Natural killer cell (primary cell): ENCODE measurements around the gene DENND1A. TPM values are rescaled to one million over a fixed set of nuclear protein-coding genes. Genes with fewer than 3 reads are reported as not detected.

Experiments
- ATAC-seq, 3 donors: fragments of 150-1000 bp in 2 of 3; fragments of 200-7000 bp in 1 of 3; cut with Tn5 transposase; 1 replicate in 1 of 3; 2 replicates in 2 of 3; pipeline ENCODE4 v1.10.0; 2021; ENCODE audit warnings: mild to moderate bottlenecking in 2 of 3, moderate library complexity in 2 of 3
- DNase-seq, 2 donors: peaks; one replicate each; pipeline versions ENCODE4 v3.0.0 to v3.0.0-alpha.2; 2013 to 2021; ENCODE audit warnings: mixed read lengths in 1 of 2
- H3K27ac ChIP-seq: one replicate; pipeline ENCODE4 v1.5.1; 2013; ENCODE audit warnings: mild to moderate bottlenecking, low read length
- H3K27me3 ChIP-seq: one replicate; pipeline ENCODE4 v1.6.1; 2013; ENCODE audit warnings: low read length; ENCODE audit not compliant: control insufficient read depth, insufficient read depth
- H3K36me3 ChIP-seq: one replicate; pipeline ENCODE4 v1.6.1; 2013; ENCODE audit warnings: low read length; ENCODE audit not compliant: control insufficient read depth, insufficient read depth
- H3K4me1 ChIP-seq: one replicate; pipeline ENCODE4 v1.6.1; 2013; ENCODE audit warnings: low read length; ENCODE audit not compliant: control insufficient read depth, insufficient read depth
- H3K4me3 ChIP-seq: one replicate; pipeline ENCODE4 v1.5.1; 2013; ENCODE audit warnings: low read length
- H3K9me3 ChIP-seq: one replicate; pipeline ENCODE4 v1.6.1; 2013; ENCODE audit warnings: low read length; ENCODE audit not compliant: control insufficient read depth, insufficient read depth
- H3K27ac Mint-ChIP-seq, 2 donors: one replicate each; pipeline ENCODE4 v1.8.0; 2022; ENCODE audit warnings: mild to moderate bottlenecking in 2 of 2, mixed read lengths in 2 of 2, moderate library complexity in 1 of 2
- H3K27me3 Mint-ChIP-seq, 2 donors: one replicate each; pipeline ENCODE4 v1.8.0; 2022; ENCODE audit warnings: low read depth in 2 of 2, mixed read lengths in 2 of 2
- H3K36me3 Mint-ChIP-seq: one replicate; pipeline ENCODE4 v1.8.0; 2022; ENCODE audit warnings: mixed read lengths
- H3K4me1 Mint-ChIP-seq, 2 donors: one replicate each; pipeline ENCODE4 v1.8.0; 2022; ENCODE audit warnings: mixed read lengths in 2 of 2
- H3K4me3 Mint-ChIP-seq: one replicate; pipeline ENCODE4 v1.8.0; 2022; ENCODE audit warnings: mild to moderate bottlenecking, moderate library complexity, mixed read lengths
- H3K9me3 Mint-ChIP-seq, 2 donors: one replicate each; pipeline ENCODE4 v1.8.0; 2022; ENCODE audit warnings: mixed read lengths in 2 of 2
- CTCF ChIP-seq: fragments of 200-600 bp; IDR thresholded peaks from one replicate; pipeline ENCODE4 v1.8.0; 2022; ENCODE audit warnings: antibody characterized with exemption
- WGBS: methylation state at CpG from one replicate; pipeline ENCODE4 v1.1.7; 2013; ENCODE audit warnings: missing lambda C conversion rate; ENCODE audit not compliant: insufficient coverage; 5-methylcytosine and 5-hydroxymethylcytosine counted together
- intact Hi-C: fragments of 100-400 bp; cut with micrococcal nuclease; formaldehyde crosslinking; loops from one replicate; pipeline ENCODE4 v1.14.2; 2022
- total RNA-seq, 4 donors: library from RNA; stranded (reverse); fragments of 120-200 nt in 1 of 4; gene quantifications; one replicate each; pipeline versions ENCODE4 v1.2.3 to v1.2.4, GENCODE V29; 2013 to 2022

The DENND1A gene
- total RNA-seq, 3 donors from 2014 or later (not counting 1 experiment from before 2014, with no cell fraction given): 27.8 to 37.6 (median 30.9) TPM

GRCh38 chr9:123832858-123833650, 96.9 kb downstream of the DENND1A start:
- H3K36me3 Mint-ChIP-seq: peaks cover 30% of the 10 kb centered on the region
- H3K4me3 Mint-ChIP-seq: peak overlapping the region; percentile 7
- Histone ChIP-seq H3K27ac (no peak overlapping the region), H3K4me1 (no peaks in the 10 kb centered on the region), H3K36me3 (no peaks in the 10 kb centered on the region), H3K4me3 (no peak overlapping the region), H3K9me3 (peaks cover 4% of the 10 kb centered on the region), H3K27me3 (no peaks in the 10 kb centered on the region)
- peaks cover 23 to 29% of the 10 kb centered on the region in 2 donors for H3K4me1 Mint-ChIP-seq
- intact Hi-C loops: no loop called here
- WGBS: 95% methylated on average over 7 of the region's 8 CpGs
- H3K9me3 Mint-ChIP-seq: peaks cover 6 to 14% of the 10 kb centered on the region in 2 donors
- no peaks in the 10 kb centered on the region for H3K27me3 Mint-ChIP-seq
- no peak for TF ChIP-seq CTCF
- no peak for ATAC-seq
- no peak for DNase-seq
- no peak overlapping the region for H3K27ac Mint-ChIP-seq

GRCh38 chr9:123832176-123832575, 97.8 kb downstream of the DENND1A start:
- Mint-ChIP-seq H3K36me3 (peaks cover 38% of the 10 kb centered on the region), H3K4me1 (peaks cover 23 to 29% of the 10 kb centered on the region in 2 donors), H3K27me3 (no peaks in the 10 kb centered on the region), H3K9me3 (peaks cover 10 to 17% of the 10 kb centered on the region in 2 donors), H3K27ac (no peak overlapping the region), H3K4me3 (no peak overlapping the region)
- intact Hi-C loops: no loop called here
- no peaks in the 10 kb centered on the region for H3K36me3 ChIP-seq
- no peaks in the 10 kb centered on the region for H3K27me3 ChIP-seq
- no peak overlapping the region for H3K27ac ChIP-seq
- no peak for DNase-seq
- ATAC-seq: no peak
- no peak for TF ChIP-seq CTCF
- no peak overlapping the region for H3K4me3 ChIP-seq
- peaks cover 8% of the 10 kb centered on the region for H3K9me3 ChIP-seq
- no peaks in the 10 kb centered on the region for H3K4me1 ChIP-seq

- Histone ChIP-seq H3K27ac (no peak overlapping the region), H3K4me3 (no peak overlapping the region), H3K27me3 (no peaks in the 10 kb centered on the region), H3K9me3 (peaks cover 8% of the 10 kb centered on the region), H3K4me1 (no peaks in the 10 kb centered on the region), H3K36me3 (no peaks in the 10 kb centered on the region)
- no peak overlapping the region for H3K27ac Mint-ChIP-seq
- no peaks in the 10 kb centered on the region for H3K27me3 Mint-ChIP-seq
- ATAC-seq (no peak), DNase-seq (no peak)
- TF ChIP-seq CTCF: no peak
- H3K4me3 Mint-ChIP-seq: no peak overlapping the region
- H3K4me1 Mint-ChIP-seq: peaks cover 4 to 6% of the 10 kb centered on the region in 2 donors
- intact Hi-C loops: no loop called here
- H3K9me3 Mint-ChIP-seq: peaks cover 10 to 17% of the 10 kb centered on the region in 2 donors
- H3K36me3 Mint-ChIP-seq: peaks cover 38% of the 10 kb centered on the region
Measured at GRCh38 chr9:123828449-123828848, 101.5 kb downstream of the DENND1A start.
